Right lobe of liver (tissue), 6 donors: ENCODE data around the gene TBC1D10A. TPM values are rescaled to one million over a fixed set of nuclear protein-coding genes. Genes with fewer than 3 reads are reported as not detected.

ENCODE experiments used
- ATAC-seq, 4 donors: fragments of 200-7000 bp; cut with Tn5 transposase; one replicate each; pipeline ENCODE4 v1.9.1; 2020; ENCODE audit warnings: mild to moderate bottlenecking in 4 of 4, moderate library complexity in 4 of 4
- DNase-seq, 3 donors: peaks; one replicate each; pipeline ENCODE4 v3.0.0-alpha.2; 2020
- H3K27ac ChIP-seq, 3 donors: fragments of 200-600 bp; one replicate each; pipeline ENCODE4 v1.8.0; 2022
- H3K27me3 ChIP-seq, 2 donors: fragments of 200-600 bp; one replicate each; pipeline ENCODE4 v1.8.0; 2022
- H3K36me3 ChIP-seq, 4 donors: fragments of 200-600 bp; sonication (generic) in 1 of 4; one replicate each; pipeline versions ENCODE4 v1.5.1 to v1.8.0; 2017 to 2022; ENCODE audit warnings: control low read depth in 1 of 4
- H3K4me1 ChIP-seq, 4 donors: fragments of 200-600 bp; sonication (generic) in 1 of 4; one replicate each; pipeline versions ENCODE4 v1.5.1 to v1.8.0; 2017 to 2022; ENCODE audit warnings: control low read depth in 1 of 4
- H3K4me3 ChIP-seq, 3 donors: fragments of 200-600 bp; one replicate each; pipeline ENCODE4 v1.8.0; 2022
- H3K9me3 ChIP-seq, 4 donors: fragments of 200-600 bp; sonication (generic) in 1 of 4; one replicate each; pipeline versions ENCODE4 v1.5.1 to v1.8.0; 2017 to 2022; ENCODE audit warnings: control low read depth in 1 of 4
- CTCF ChIP-seq, 4 donors: fragments of 200-600 bp in 3 of 4; fragments of 450-650 bp in 1 of 4; IDR thresholded peaks; one replicate each; pipeline versions ENCODE4 v1.5.1 to v1.8.0; 2016 to 2022; ENCODE audit warnings: antibody characterized with exemption in 4 of 4, mild to moderate bottlenecking in 2 of 4
- POLR2A ChIP-seq: fragments of 450-650 bp; IDR thresholded peaks from one replicate; pipeline ENCODE4 v1.6.1; 2017; ENCODE audit warnings: antibody characterized with exemption, mild to moderate bottlenecking
- WGBS: methylation state at CpG from one replicate; pipeline ENCODE4 v1.1.6; 2018; ENCODE audit warnings: low coverage, low lambda C conversion rate; ENCODE audit not compliant: insufficient coverage; ENCODE audit errors: missing lambda C conversion rate; 5-methylcytosine and 5-hydroxymethylcytosine counted together
- intact Hi-C, 2 donors: fragments of 100-400 bp; cut with DNase I; formaldehyde crosslinking; loops; one replicate each; pipeline versions ENCODE4 v1.11.2 to v1.14.1; 2022
- total RNA-seq, 6 experiments: library from RNA; depleted of rRNA in 2 of 6; stranded (reverse); fragments of >200 nt in 2 of 6; fragmentation: NEBNext Ultra II Directional in 3 of 6; extraction: Animal tissue kit (Norgen Biotek cat#: 25700) in 3 of 6; gene quantifications; one replicate each; pipeline versions ENCODE4 v1.1.0 to v1.2.4, GENCODE V29; 2016 to 2023
- donor health status: DM: no; HTN: yes; CAD: no.
- donor health status: DM: no; HTN: no; CAD: no.
- donor health status: DM: no; HTN: no; CAD: no.
- donor health status: DM: no; HTN: yes; CAD: no.
- donor health status: DM: no; HTN: yes; CAD: no.

Gene TBC1D10A
- total RNA-seq, 6 experiments from 2014 or later: 6.6 to 12.6 (median 10.0) TPM

DNA sequence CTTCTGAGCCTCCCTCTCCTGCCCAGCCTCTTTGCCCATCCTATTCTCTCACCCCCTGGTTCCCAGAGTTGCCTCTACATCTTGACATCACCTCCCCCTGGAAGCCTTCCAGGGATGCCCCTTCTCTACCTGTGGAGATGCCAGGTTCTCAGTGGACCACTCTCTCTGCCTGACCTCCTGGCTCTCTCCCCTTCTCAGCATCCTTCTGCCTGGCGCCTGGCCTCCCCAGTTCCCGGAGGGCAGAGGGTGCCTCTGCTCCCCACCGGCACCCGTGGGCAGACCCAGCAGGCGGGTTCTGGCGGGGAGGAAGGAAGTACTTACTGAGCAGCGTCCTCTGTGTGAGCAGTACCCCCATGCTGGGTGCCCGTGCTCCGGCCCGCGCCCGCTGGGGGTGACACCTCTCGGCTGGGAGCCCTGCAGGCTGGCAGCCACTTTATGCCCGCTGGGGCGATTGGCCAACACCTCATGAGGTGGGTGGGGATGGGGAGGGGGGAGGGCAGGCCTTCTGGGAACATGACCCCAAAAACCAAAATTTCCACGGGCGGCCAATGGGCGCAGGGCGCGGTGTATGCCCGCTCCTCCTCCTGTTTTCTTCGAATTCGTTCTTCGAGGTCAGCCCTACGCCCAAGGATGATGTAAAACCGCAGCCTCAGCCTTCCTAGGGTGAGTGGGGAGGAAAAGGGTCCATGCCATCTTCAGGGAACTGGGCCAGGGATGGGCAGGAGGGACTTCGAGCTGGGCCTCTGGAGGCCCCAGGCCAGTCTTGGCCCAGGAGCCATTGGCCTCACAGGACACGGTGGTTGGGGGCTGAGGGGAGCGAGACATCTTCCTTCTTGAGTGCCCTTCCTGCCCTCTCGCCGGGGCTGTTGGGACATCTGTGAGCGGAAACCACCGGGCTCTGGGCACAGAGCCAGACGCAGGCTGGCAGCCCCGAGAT, 60.0 kb downstream of the TBC1D10A start, which contains the start of gene OSM:
TSS of gene OSM (minus strand) at position 407 of the 937 bp plus-strand sequence. CDS start at position 355, 52 bp downstream.
- H3K27ac ChIP-seq: peak within 1 kb of the TSS; percentile 44 to 65 (median 59)
- H3K4me1 ChIP-seq: no peaks in the 10 kb centered on the region
- DNase-seq (peak; percentile 73 to 83 (median 74)), ATAC-seq (peak; percentile 13 to 25 (median 18))
- no peak for TF ChIP-seq POLR2A
- no peak for TF ChIP-seq CTCF (IDR thresholded peaks at IDR 0.05)
- peak within 1 kb of the TSS; percentile 21 to 37 (median 27) for H3K4me3 ChIP-seq
- 53% methylated on average over 6 of the region's 35 CpGs for WGBS
- no peaks in the 10 kb centered on the region for H3K9me3 ChIP-seq
- no peaks in the 10 kb centered on the region for H3K27me3 ChIP-seq
- intact Hi-C loops: loop anchor here (5.0 to 10.0 kb wide), 2 partner anchors 116 to 118 kb away; partner anchors contain the start of gene RNF215 (in 1 of the 2)
- H3K36me3 ChIP-seq: no peaks in the 10 kb centered on the region

GRCh38 chr22:30265823-30266444, 60.8 kb downstream of the TBC1D10A start:
- Histone ChIP-seq H3K4me3 (peak overlapping the region; percentile 21 to 37 (median 27)), H3K9me3 (no peaks in the 10 kb centered on the region), H3K36me3 (no peaks in the 10 kb centered on the region), H3K27ac (peak overlapping the region; percentile 44 to 65 (median 59)), H3K27me3 (no peaks in the 10 kb centered on the region), H3K4me1 (no peaks in the 10 kb centered on the region)
- intact Hi-C loops: loop anchor here (5.0 to 10.0 kb wide), 2 partner anchors 116 to 119 kb away; partner anchors contain the start of gene RNF215 (in 1 of the 2)
- peak; percentile 40 to 55 (median 47) for ATAC-seq
- DNase-seq: peak; percentile 75 to 83 (median 76)
- TF ChIP-seq POLR2A: peak; percentile 46
- TF ChIP-seq CTCF (IDR thresholded peaks at IDR 0.05): no peak
- WGBS: 57% methylated on average over 1 of the region's 24 CpGs

GRCh38 chr22:30265131-30265720, 61.5 kb downstream of the TBC1D10A start:
- ATAC-seq (no peak), DNase-seq (no peak)
- intact Hi-C loops: loop anchor here (5.0 to 10.0 kb wide), 2 partner anchors 117 to 120 kb away; partner anchors contain the start of gene RNF215 (in 1 of the 2)
- no peak for TF ChIP-seq POLR2A
- no peak for TF ChIP-seq CTCF (IDR thresholded peaks at IDR 0.05)
- Histone ChIP-seq H3K27me3 (no peaks in the 10 kb centered on the region), H3K36me3 (no peaks in the 10 kb centered on the region), H3K4me1 (no peaks in the 10 kb centered on the region), H3K4me3 (no peak overlapping the region), H3K27ac (peak overlapping the region in 2 of 3 donors; percentile 59 to 65), H3K9me3 (no peaks in the 10 kb centered on the region)
- WGBS: no CpG with 5 or more reads among the region's 9 CpGs

DNA sequence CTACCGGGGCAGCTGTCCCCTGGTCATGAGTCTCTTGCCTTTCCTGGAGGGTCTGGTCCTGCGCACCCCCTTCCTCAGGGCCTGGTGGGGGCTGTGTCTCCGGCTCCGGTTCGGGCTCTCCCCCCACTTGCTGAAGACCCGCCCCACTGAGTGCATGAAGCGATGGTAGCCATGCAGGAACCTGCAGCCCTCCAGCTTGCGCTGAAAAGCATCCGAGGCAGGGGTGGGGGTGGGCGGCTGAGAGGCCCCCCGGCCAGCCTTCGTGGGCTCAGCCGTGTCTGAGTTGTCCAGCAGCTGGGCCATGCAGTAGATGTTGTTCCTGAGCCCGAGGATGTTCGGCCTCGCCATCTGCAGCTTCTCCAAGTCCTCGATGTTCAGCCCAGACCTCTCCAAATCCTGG, 62.9 kb downstream of the TBC1D10A start:
- Histone ChIP-seq H3K36me3 (no peaks in the 10 kb centered on the region), H3K27me3 (no peaks in the 10 kb centered on the region), H3K9me3 (no peaks in the 10 kb centered on the region), H3K4me3 (no peak overlapping the region), H3K4me1 (no peaks in the 10 kb centered on the region), H3K27ac (no peak overlapping the region)
- DNase-seq (no peak), ATAC-seq (no peak)
- intact Hi-C loops: loop anchor here in 1 of 2 donors (10.0 kb wide), 1 partner anchor 121 kb away; the partner anchor contains the start of gene RNF215
- TF ChIP-seq CTCF (IDR thresholded peaks at IDR 0.05) (no peak), POLR2A (no peak)
- WGBS: no CpG with 5 or more reads among the region's 17 CpGs
